A549 treated with ZK216348 at 1 μM for 4 hours (cell line): ENCODE measurements around the gene LTN1. TPM values are rescaled to one million over a fixed set of nuclear protein-coding genes. Genes with fewer than 3 reads are reported as not detected.

Experiments used
- total RNA-seq: library from RNA; stranded (reverse); fragments of 200-300 nt; extraction: Qiagen RNA extraction; gene quantifications from 5 replicates; pipeline ENCODE4 v1.2.3, GENCODE V29; 2022; ENCODE audit warnings: low read depth

Gene LTN1, protein sequence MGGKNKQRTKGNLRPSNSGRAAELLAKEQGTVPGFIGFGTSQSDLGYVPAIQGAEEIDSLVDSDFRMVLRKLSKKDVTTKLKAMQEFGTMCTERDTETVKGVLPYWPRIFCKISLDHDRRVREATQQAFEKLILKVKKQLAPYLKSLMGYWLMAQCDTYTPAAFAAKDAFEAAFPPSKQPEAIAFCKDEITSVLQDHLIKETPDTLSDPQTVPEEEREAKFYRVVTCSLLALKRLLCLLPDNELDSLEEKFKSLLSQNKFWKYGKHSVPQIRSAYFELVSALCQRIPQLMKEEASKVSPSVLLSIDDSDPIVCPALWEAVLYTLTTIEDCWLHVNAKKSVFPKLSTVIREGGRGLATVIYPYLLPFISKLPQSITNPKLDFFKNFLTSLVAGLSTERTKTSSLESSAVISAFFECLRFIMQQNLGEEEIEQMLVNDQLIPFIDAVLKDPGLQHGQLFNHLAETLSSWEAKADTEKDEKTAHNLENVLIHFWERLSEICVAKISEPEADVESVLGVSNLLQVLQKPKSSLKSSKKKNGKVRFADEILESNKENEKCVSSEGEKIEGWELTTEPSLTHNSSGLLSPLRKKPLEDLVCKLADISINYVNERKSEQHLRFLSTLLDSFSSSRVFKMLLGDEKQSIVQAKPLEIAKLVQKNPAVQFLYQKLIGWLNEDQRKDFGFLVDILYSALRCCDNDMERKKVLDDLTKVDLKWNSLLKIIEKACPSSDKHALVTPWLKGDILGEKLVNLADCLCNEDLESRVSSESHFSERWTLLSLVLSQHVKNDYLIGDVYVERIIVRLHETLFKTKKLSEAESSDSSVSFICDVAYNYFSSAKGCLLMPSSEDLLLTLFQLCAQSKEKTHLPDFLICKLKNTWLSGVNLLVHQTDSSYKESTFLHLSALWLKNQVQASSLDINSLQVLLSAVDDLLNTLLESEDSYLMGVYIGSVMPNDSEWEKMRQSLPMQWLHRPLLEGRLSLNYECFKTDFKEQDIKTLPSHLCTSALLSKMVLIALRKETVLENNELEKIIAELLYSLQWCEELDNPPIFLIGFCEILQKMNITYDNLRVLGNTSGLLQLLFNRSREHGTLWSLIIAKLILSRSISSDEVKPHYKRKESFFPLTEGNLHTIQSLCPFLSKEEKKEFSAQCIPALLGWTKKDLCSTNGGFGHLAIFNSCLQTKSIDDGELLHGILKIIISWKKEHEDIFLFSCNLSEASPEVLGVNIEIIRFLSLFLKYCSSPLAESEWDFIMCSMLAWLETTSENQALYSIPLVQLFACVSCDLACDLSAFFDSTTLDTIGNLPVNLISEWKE (N-terminal part only)
- 3.0 to 8.0 TPM (median 6.1 TPM) in 5 replicates for total RNA-seq

GRCh38 chr21:28992526-28993292, at the start of gene LTN1:
Gene LTN1 (minus strand): TSS chr21:28992877. CDS start chr21:28992805, 72 bp downstream.

DNA sequence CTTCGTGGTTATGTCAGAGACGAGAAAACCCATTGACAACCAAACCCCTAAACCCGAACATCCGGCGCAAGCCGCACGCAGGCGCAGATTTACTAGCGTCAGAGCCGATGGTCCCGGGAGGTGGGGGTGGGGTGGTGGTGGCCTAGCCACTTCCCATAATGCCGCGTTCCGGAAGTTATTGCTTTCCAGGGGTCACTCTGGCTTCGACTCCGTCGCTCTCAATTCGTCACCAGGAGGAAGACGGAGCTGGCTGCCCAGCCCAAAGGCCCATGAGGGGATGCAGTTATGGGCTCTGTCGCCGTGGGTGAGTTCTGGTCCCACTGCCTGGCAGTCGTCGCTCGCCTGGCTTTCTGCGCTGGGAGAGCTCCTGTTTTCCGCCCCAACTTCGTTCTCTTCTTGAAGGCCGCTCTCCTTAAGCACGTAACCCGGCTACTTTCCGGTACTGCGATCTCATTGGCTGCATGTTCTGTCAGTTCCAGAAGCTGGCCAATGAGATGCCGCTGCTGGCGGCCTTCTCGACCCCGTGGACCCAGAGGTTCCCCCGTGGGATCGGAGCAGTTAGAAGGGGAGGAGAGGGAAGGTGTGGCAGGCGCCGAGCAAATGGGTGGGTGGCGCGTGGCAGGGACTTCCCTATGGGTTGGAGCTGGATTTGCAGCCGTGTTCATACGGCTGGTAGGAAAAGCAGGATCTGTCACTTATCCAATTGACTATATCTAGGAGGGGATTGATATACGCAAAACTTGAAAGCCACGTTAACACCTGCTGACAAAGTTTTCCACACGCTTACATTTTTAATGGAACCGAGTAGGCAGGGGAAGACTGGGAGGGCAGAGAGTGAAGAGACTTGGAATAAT, 32.0 kb upstream of the LTN1 start, which contains the start of gene USP16:
Gene USP16, plus strand, starts transcription at position 195 of the 854 bp plus-strand sequence. CDS start 3,246 bp downstream, outside the sequence.

Other genes starting within 250 kb of the LTN1 start
- gene RWDD2B, start 26.5 kb upstream of the LTN1 start, total RNA-seq = 9.5 to 13.5 TPM (median 10.5 TPM) in 5 replicates
- 19.5 to 32.5 TPM (median 22.3 TPM) in 5 replicates for gene USP16, start 31.8 kb upstream of the LTN1 start, total RNA-seq
- gene CCT8, start 80.8 kb upstream of the LTN1 start, total RNA-seq = 161 to 226 TPM (median 173 TPM) in 5 replicates
- 1.1 to 2.6 TPM (median 1.4 TPM) in 5 replicates for gene MAP3K7CL, start 137.8 kb upstream of the LTN1 start, total RNA-seq